Neuronal stem cell (in vitro differentiated cells): Measurements from ENCODE around the gene USP53.
"Not testable (repeated sequence)": the region's sequence is repeated elsewhere in the genome, so short reads cannot be mapped to it uniquely, and the experiment has no call there.

Source experiments
- DNase-seq: peaks from one replicate; pipeline ENCODE4 v3.0.0-alpha.2; 2013; ENCODE audit warnings: low spot score
- H2AFZ ChIP-seq: one replicate; pipeline ENCODE4 v1.6.1; 2013; ENCODE audit warnings: mild to moderate bottlenecking, low read length, inconsistent platforms
- H2AK5ac ChIP-seq: 2 replicates; pipeline ENCODE4 v1.6.1; 2013; ENCODE audit warnings: low read depth, mild to moderate bottlenecking, inconsistent platforms, low read length, moderate library complexity, mixed read lengths
- H2BK120ac ChIP-seq: 2 replicates; pipeline ENCODE4 v1.6.1; 2013; ENCODE audit warnings: low read depth, mild to moderate bottlenecking, inconsistent platforms, low read length, moderate library complexity, mixed read lengths
- H2BK12ac ChIP-seq: one replicate; pipeline ENCODE4 v1.6.1; 2013; ENCODE audit warnings: low read length, inconsistent platforms
- H2BK15ac ChIP-seq: 2 replicates; pipeline ENCODE4 v1.6.1; 2013; ENCODE audit warnings: mild to moderate bottlenecking, low read length, inconsistent platforms, mixed read lengths
- H2BK5ac ChIP-seq: one replicate; pipeline ENCODE4 v1.6.1; 2013; ENCODE audit warnings: inconsistent platforms, mild to moderate bottlenecking, low read length, moderate library complexity
- H3K14ac ChIP-seq: one replicate; pipeline ENCODE4 v1.6.1; 2013; ENCODE audit warnings: low read length, inconsistent platforms
- H3K18ac ChIP-seq: 2 replicates; pipeline ENCODE4 v1.6.1; 2013; ENCODE audit warnings: low read length, inconsistent platforms
- H3K23ac ChIP-seq: 2 replicates; pipeline ENCODE4 v1.6.1; 2013; ENCODE audit warnings: low read depth, mild to moderate bottlenecking, mixed read lengths, low read length, inconsistent platforms; ENCODE audit not compliant: poor library complexity
- H3K27ac ChIP-seq: replicated peaks from 3 replicates; pipeline ENCODE4 v1.5.1; 2013; ENCODE audit warnings: low read length, inconsistent platforms
- H3K27me3 ChIP-seq, 3 experiments: 2 replicates each; pipeline ENCODE4 v1.6.1; 2013; ENCODE audit warnings: low read length in 3 of 3, mild to moderate bottlenecking in 2 of 3, inconsistent platforms in 1 of 3, low read depth in 1 of 3, mixed read lengths in 1 of 3, moderate library complexity in 1 of 3; ENCODE audit not compliant: control insufficient read depth in 3 of 3, insufficient read depth in 3 of 3
- H3K36me3 ChIP-seq, 2 donors: replicated peaks in 1 of 2; 2 replicates each; pipeline ENCODE4 v1.6.1; 2013; ENCODE audit warnings: low read length in 2 of 2; ENCODE audit not compliant: control insufficient read depth in 2 of 2, insufficient read depth in 2 of 2
- H3K4ac ChIP-seq: 2 replicates; pipeline ENCODE4 v1.6.1; 2013; ENCODE audit warnings: inconsistent platforms, mild to moderate bottlenecking, low read length, moderate library complexity
- H3K4me1 ChIP-seq, 2 donors: 1 replicate in 1 of 2; 2 replicates in 1 of 2; pipeline ENCODE4 v1.6.1; 2013; ENCODE audit warnings: low read length in 2 of 2, low read depth in 1 of 2; ENCODE audit not compliant: control insufficient read depth in 2 of 2, insufficient read depth in 1 of 2
- H3K4me2 ChIP-seq: one replicate; pipeline ENCODE4 v1.6.1; 2013; ENCODE audit warnings: mild to moderate bottlenecking, low read length, inconsistent platforms; ENCODE audit not compliant: insufficient read depth, poor library complexity, severe bottlenecking
- H3K4me3 ChIP-seq, 2 donors: 2 replicates each; pipeline ENCODE4 v1.5.1; 2013; ENCODE audit warnings: low read length in 2 of 2, mild to moderate bottlenecking in 2 of 2, inconsistent platforms in 1 of 2, moderate library complexity in 1 of 2
- H3K79me1 ChIP-seq: one replicate; pipeline ENCODE4 v1.6.1; 2013; ENCODE audit warnings: low read depth, mild to moderate bottlenecking, inconsistent platforms, low read length, moderate library complexity
- H3K9ac ChIP-seq: one replicate; pipeline ENCODE4 v1.6.1; 2013; ENCODE audit warnings: mild to moderate bottlenecking, low read depth, low read length, inconsistent platforms; ENCODE audit not compliant: poor library complexity
- H3K9me3 ChIP-seq, 2 donors: replicated peaks in 1 of 2; 2 replicates each; pipeline versions ENCODE3 to v1.6.1; 2013; ENCODE audit warnings: low read length in 2 of 2, mild to moderate bottlenecking in 2 of 2, inconsistent platforms in 1 of 2, low read depth in 1 of 2, mixed read lengths in 1 of 2, moderate library complexity in 1 of 2; ENCODE audit not compliant: control insufficient read depth in 2 of 2, insufficient read depth in 1 of 2
- H4K8ac ChIP-seq: one replicate; pipeline ENCODE4 v1.6.1; 2013; ENCODE audit warnings: low read depth, mild to moderate bottlenecking, inconsistent platforms, low read length, moderate library complexity
- H4K91ac ChIP-seq: one replicate; pipeline ENCODE4 v1.6.1; 2013; ENCODE audit warnings: low read length, low read depth, mild to moderate bottlenecking, inconsistent platforms; ENCODE audit not compliant: poor library complexity
- WGBS, 2 donors: extraction: QIAGEN DNeasy Blood & Tissue Kit; methylation state at CpG; one replicate each; pipeline ENCODE4 v1.1.7; 2013; ENCODE audit warnings: missing lambda C conversion rate in 2 of 2, mixed read lengths in 1 of 2; ENCODE audit not compliant: insufficient read length in 2 of 2, insufficient replicate concordance in 1 of 2; ENCODE audit errors: extremely low coverage in 2 of 2; 5-methylcytosine and 5-hydroxymethylcytosine counted together

USP53 gene

DNA sequence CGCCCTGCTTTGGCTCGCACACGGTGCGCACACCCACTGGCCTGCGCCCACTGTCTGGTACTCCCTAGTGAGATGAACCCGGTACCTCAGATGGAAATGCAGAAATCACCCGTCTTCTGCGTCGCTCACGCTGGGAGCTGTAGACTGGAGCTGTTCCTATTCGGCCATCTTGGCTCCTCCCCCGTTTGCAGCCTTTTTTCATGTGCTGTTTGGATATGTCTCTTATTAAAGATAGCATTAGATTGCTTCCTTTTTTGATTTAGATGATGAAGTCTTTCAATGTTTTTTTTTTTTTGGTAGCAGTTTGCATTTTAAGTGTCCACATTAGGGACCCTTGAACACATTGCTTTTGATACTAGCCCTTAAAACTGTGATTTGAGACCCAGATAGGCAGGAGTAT is 67.4 kb downstream of the USP53 start:
- not testable (repeated sequence) for DNase-seq, H3K9ac ChIP-seq, H4K91ac ChIP-seq, H2BK120ac ChIP-seq, H3K4me2 ChIP-seq, H3K36me3 ChIP-seq, H2BK15ac ChIP-seq, H3K18ac ChIP-seq, H3K4me1 ChIP-seq, H3K23ac ChIP-seq, H3K14ac ChIP-seq, H2BK5ac ChIP-seq, H3K4me3 ChIP-seq, H3K27ac ChIP-seq, H3K4ac ChIP-seq, H3K9me3 ChIP-seq, H2AFZ ChIP-seq, H2AK5ac ChIP-seq, H2BK12ac ChIP-seq, H3K79me1 ChIP-seq, H4K8ac ChIP-seq, H3K27me3 ChIP-seq
- no CpG with 5 or more reads among the region's 12 CpGs for WGBS, 2 donors

DNA sequence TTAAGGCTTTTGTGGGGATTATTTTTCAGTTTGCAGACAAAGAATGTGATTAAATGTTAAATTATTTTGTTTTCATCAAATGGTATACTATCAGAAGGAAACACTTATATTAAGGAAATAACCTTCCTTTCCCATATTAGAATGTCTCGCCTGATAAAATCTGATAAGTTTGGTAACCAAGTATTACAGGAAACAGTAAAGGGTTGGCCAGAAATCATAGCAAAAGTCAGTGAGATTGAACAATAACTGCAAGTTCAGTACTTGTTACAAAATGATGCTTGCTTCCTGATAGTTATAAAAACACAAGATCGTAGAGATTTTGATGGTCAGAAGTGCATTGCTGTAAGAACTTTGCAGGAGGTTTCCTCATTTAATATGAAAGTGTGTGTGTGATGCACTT is 68.9 kb downstream of the USP53 start:
- Histone ChIP-seq H3K79me1 (no peaks in the 10 kb centered on the region), H3K4me1 (no peaks in the 10 kb centered on the region), H2BK12ac (no peak overlapping the region), H3K36me3 (no peaks in the 10 kb centered on the region), H3K4me2 (no peak overlapping the region), H3K23ac (no peak overlapping the region), H3K14ac (no peak overlapping the region), H2BK120ac (no peak overlapping the region), H3K9ac (no peak overlapping the region), H3K9me3 (no peaks in the 10 kb centered on the region), H4K91ac (no peak overlapping the region), H3K4ac (no peak overlapping the region), H3K27me3 (no peaks in the 10 kb centered on the region), H3K27ac (no peak overlapping the region), H4K8ac (no peak overlapping the region), H3K18ac (no peak overlapping the region), H2BK5ac (no peak overlapping the region), H2AFZ (no peak overlapping the region), H2AK5ac (no peak overlapping the region), H2BK15ac (no peak overlapping the region), H3K4me3 (no peak overlapping the region)
- WGBS, 2 donors, result no CpG with 5 or more reads among the region's 2 CpGs
- DNase-seq, result no peak

DNA sequence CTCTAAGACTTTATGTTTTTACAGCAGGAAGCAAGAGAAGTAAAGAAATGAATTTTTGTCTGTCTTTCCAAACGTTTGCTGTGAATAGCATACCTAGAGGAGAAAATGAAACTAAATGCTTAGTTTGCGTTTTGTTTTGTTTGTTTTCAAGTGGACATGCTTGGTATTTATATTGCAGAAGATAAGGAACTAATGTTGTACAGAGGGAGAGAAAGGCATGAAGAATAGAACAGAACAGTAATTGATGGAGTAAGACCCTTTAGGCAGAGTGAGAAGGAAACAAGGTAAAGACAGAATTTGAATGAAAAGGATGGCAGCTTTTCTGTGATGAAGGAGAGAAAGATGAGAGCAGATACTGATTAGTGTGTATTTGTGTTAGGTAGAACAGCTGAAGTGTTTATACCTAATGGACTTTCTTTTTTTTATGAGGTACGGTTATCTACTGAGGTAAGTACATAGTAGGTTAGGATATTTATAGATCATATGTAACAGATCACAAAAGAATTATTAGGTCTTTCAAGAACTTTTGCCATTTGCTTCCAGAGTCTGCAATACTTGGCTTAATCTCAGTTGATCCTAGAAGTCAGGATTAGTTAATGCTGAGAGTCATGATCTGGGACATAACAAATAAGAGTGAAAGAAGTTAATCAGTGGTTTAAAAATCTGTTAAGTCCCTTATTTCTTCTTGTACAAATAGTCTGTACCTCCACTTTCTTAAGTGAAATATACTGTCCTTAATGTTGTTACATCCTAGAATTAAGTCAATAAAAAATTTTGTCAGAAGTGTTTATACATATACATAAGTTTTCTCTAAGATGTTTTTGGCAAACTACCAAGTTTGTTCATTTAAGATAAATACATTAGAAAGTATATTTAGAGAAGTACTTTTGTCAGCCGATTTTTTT is 72.6 kb downstream of the USP53 start:
- H3K4me1 ChIP-seq, result no peaks in the 10 kb centered on the region
- no peak overlapping the region for H3K4ac ChIP-seq
- H2AFZ ChIP-seq, result no peak overlapping the region
- no peak overlapping the region for H2BK15ac ChIP-seq
- H3K18ac ChIP-seq, result no peak overlapping the region
- H3K4me3 ChIP-seq, result no peak overlapping the region
- H2AK5ac ChIP-seq, result no peak overlapping the region
- H3K36me3 ChIP-seq, result no peaks in the 10 kb centered on the region
- no peaks in the 10 kb centered on the region for H3K27me3 ChIP-seq
- no CpG with 5 or more reads among the region's 4 CpGs for WGBS, 2 donors
- no peak overlapping the region for H3K14ac ChIP-seq
- H3K23ac ChIP-seq, result no peak overlapping the region
- no peak overlapping the region for H4K91ac ChIP-seq
- H3K27ac ChIP-seq, result no peak overlapping the region
- H3K4me2 ChIP-seq, result no peak overlapping the region
- no peak overlapping the region for H3K9ac ChIP-seq
- no peaks in the 10 kb centered on the region for H3K9me3 ChIP-seq
- H3K79me1 ChIP-seq, result no peaks in the 10 kb centered on the region
- DNase-seq, result no peak
- no peak overlapping the region for H4K8ac ChIP-seq
- no peak overlapping the region for H2BK12ac ChIP-seq
- no peak overlapping the region for H2BK120ac ChIP-seq
- no peak overlapping the region for H2BK5ac ChIP-seq

DNA sequence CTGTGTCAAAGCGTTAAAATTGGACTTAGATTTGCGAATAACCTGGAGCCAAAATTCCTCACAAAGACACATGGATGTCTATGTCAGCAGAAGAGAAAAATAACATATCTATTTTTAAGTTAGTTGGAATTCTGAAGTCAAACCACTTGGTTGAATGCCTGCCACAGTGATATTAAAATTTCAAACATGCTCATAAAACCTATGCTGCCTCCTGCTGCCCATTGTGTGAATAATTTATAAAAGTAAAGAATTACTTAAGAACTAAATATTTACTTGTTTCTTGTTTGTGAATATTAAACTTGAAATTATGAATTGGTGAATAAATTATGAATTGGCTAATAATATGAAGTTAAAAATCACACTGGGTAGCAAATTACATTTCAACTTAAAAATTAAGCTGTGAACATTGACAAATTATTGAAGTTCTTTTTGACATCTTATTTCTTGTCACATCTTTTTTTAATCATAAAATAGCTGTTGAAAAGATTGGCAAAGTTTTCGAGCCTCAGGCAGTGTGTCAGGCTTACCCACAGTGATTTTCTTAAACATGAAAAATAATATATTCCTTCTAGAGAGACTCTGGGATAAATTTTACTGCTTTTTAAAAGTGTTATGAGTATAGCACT is 74.0 kb downstream of the USP53 start:
- no peak overlapping the region for H2AK5ac ChIP-seq
- H3K4ac ChIP-seq, result no peak overlapping the region
- no peak overlapping the region for H3K4me2 ChIP-seq
- no peak overlapping the region for H3K4me3 ChIP-seq
- no CpG with 5 or more reads among the region's 3 CpGs for WGBS, 2 donors
- H3K4me1 ChIP-seq, result no peaks in the 10 kb centered on the region
- no peak overlapping the region for H3K18ac ChIP-seq
- no peak overlapping the region for H2BK12ac ChIP-seq
- H2BK5ac ChIP-seq, result no peak overlapping the region
- no peaks in the 10 kb centered on the region for H3K9me3 ChIP-seq
- no peaks in the 10 kb centered on the region for H3K79me1 ChIP-seq
- no peak overlapping the region for H3K9ac ChIP-seq
- no peak overlapping the region for H3K14ac ChIP-seq
- H2BK15ac ChIP-seq, result no peak overlapping the region
- no peak overlapping the region for H2BK120ac ChIP-seq
- H3K23ac ChIP-seq, result no peak overlapping the region
- no peak overlapping the region for H4K91ac ChIP-seq
- H3K36me3 ChIP-seq, result no peaks in the 10 kb centered on the region
- no peak overlapping the region for H3K27ac ChIP-seq
- no peak overlapping the region for H4K8ac ChIP-seq
- no peaks in the 10 kb centered on the region for H3K27me3 ChIP-seq
- DNase-seq, result peak; percentile 2
- H2AFZ ChIP-seq, result no peak overlapping the region
